SK-N-SH treated with all-trans-retinoic acid at 6 μM for 48 hours (cell line): ENCODE data around the gene COPS2.

ENCODE experiments used
- ARNTL ChIP-seq: fragments of 450-650 bp; formaldehyde crosslinking; IDR thresholded peaks from 2 replicates; pipeline ENCODE4 v1.5.0; 2020; ENCODE audit warnings: low read depth, mild to moderate bottlenecking, moderate library complexity, borderline replicate concordance
- PATZ1 ChIP-seq: fragments of 250-450 bp; sonication (Bioruptor Pico); IDR thresholded peaks from 2 replicates; pipeline ENCODE4 v1.8.0; 2020; ENCODE audit warnings: mild to moderate bottlenecking, moderate library complexity, borderline replicate concordance
- PPARA ChIP-seq: fragments of 250-450 bp; sonication (Bioruptor Pico); IDR thresholded peaks from 2 replicates; pipeline ENCODE4 v1.5.0; 2020; ENCODE audit warnings: mild to moderate bottlenecking, borderline replicate concordance
- TCF4 ChIP-seq: fragments of 250-450 bp; sonication (Bioruptor Pico); IDR thresholded peaks from 2 replicates; pipeline ENCODE4 v1.8.0; 2021; ENCODE audit warnings: mild to moderate bottlenecking, moderate library complexity, borderline replicate concordance
- ZNF565 ChIP-seq: fragments of 450-650 bp; formaldehyde crosslinking; conservative IDR thresholded peaks from 2 replicates; pipeline ENCODE4 v1.5.0; 2020; ENCODE audit warnings: low read depth, mild to moderate bottlenecking, moderate library complexity
- ZNF70 ChIP-seq: fragments of 450-650 bp; formaldehyde crosslinking; IDR thresholded peaks from 2 replicates; pipeline ENCODE4 v1.5.0; 2020; ENCODE audit warnings: mild to moderate bottlenecking, moderate library complexity
- ZNF8 ChIP-seq: fragments of 450-650 bp; formaldehyde crosslinking; IDR thresholded peaks from 2 replicates; pipeline ENCODE4 v1.5.0; 2020; ENCODE audit warnings: mild to moderate bottlenecking, moderate library complexity
- TF ChIP-seq, protein P1 (sequence below): fragments of 250-450 bp; sonication (Bioruptor Pico); IDR thresholded peaks from 2 replicates; pipeline ENCODE4 v1.8.0; 2021; ENCODE audit warnings: low read depth, mild to moderate bottlenecking, moderate library complexity, borderline replicate concordance
- TF ChIP-seq, protein P2 (sequence below): fragments of 250-450 bp; sonication (Bioruptor Pico); IDR thresholded peaks from 2 replicates; pipeline ENCODE4 v1.5.1; 2020; ENCODE audit warnings: low read depth, mild to moderate bottlenecking, moderate library complexity
- TF ChIP-seq, protein P3 (sequence below): fragments of 250-450 bp; sonication (Bioruptor Pico); IDR thresholded peaks from 2 replicates; pipeline ENCODE4 v1.5.1; 2021; ENCODE audit warnings: mild to moderate bottlenecking, moderate library complexity

GRCh38 chr15:49179433-49180190 lies 24.2 kb upstream of the COPS2 start:
- no peak for TF ChIP-seq ARNTL (CRISPR knock-in tag)
- TF ChIP-seq, protein P1, sequence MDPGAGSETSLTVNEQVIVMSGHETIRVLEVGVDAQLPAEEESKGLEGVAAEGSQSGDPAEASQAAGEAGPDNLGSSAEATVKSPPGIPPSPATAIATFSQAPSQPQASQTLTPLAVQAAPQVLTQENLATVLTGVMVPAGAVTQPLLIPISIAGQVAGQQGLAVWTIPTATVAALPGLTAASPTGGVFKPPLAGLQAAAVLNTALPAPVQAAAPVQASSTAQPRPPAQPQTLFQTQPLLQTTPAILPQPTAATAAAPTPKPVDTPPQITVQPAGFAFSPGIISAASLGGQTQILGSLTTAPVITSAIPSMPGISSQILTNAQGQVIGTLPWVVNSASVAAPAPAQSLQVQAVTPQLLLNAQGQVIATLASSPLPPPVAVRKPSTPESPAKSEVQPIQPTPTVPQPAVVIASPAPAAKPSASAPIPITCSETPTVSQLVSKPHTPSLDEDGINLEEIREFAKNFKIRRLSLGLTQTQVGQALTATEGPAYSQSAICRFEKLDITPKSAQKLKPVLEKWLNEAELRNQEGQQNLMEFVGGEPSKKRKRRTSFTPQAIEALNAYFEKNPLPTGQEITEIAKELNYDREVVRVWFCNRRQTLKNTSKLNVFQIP, result no peak
- TF ChIP-seq, protein P2, sequence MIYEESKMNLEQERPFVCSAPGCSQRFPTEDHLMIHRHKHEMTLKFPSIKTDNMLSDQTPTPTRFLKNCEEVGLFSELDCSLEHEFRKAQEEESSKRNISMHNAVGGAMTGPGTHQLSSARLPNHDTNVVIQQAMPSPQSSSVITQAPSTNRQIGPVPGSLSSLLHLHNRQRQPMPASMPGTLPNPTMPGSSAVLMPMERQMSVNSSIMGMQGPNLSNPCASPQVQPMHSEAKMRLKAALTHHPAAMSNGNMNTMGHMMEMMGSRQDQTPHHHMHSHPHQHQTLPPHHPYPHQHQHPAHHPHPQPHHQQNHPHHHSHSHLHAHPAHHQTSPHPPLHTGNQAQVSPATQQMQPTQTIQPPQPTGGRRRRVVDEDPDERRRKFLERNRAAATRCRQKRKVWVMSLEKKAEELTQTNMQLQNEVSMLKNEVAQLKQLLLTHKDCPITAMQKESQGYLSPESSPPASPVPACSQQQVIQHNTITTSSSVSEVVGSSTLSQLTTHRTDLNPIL (CRISPR knock-in tag), result no peak
- no peak for TF ChIP-seq ZNF70 (CRISPR knock-in tag)
- no peak for TF ChIP-seq TCF4
- no peak for TF ChIP-seq ZNF8 (CRISPR knock-in tag)
- TF ChIP-seq ZNF565 (CRISPR knock-in tag), result no peak
- no peak for TF ChIP-seq PATZ1 (CRISPR knock-in tag)
- TF ChIP-seq, protein P3, sequence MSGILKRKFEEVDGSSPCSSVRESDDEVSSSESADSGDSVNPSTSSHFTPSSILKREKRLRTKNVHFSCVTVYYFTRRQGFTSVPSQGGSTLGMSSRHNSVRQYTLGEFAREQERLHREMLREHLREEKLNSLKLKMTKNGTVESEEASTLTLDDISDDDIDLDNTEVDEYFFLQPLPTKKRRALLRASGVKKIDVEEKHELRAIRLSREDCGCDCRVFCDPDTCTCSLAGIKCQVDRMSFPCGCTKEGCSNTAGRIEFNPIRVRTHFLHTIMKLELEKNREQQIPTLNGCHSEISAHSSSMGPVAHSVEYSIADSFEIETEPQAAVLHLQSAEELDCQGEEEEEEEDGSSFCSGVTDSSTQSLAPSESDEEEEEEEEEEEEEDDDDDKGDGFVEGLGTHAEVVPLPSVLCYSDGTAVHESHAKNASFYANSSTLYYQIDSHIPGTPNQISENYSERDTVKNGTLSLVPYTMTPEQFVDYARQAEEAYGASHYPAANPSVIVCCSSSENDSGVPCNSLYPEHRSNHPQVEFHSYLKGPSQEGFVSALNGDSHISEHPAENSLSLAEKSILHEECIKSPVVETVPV (CRISPR knock-in tag), result no peak
- TF ChIP-seq PPARA (CRISPR knock-in tag), result no peak
